Motor neuron (in vitro differentiated cells): ENCODE measurements around the gene CYP46A1. TPM values are rescaled to one million over a fixed set of nuclear protein-coding genes. Genes with fewer than 3 reads are reported as not detected.

Source experiments
- ATAC-seq, 8 experiments: fragments of 200-7000 bp; cut with Tn5 transposase; replicated peaks in 6 of 8; 2 replicates each; pipeline ENCODE4 v1.8.0; 2021; ENCODE audit warnings: mild to moderate bottlenecking in 8 of 8, moderate library complexity in 8 of 8
- H3K27ac ChIP-seq, 2 donors: fragments of 250-450 bp; sonication (Bioruptor Pico); 2 replicates each; pipeline ENCODE4 v1.9.0; 2021; ENCODE audit warnings: antibody characterized with exemption in 2 of 2, mild to moderate bottlenecking in 2 of 2, moderate library complexity in 1 of 2
- H3K4me1 ChIP-seq, 2 donors: fragments of 250-450 bp; sonication (Bioruptor Pico); replicated peaks in 1 of 2; 2 replicates each; pipeline ENCODE4 v1.6.1; 2021; ENCODE audit warnings: antibody characterized with exemption in 2 of 2, mild to moderate bottlenecking in 2 of 2, moderate library complexity in 1 of 2
- H3K4me3 ChIP-seq, 5 donors: fragments of 250-450 bp; sonication (Bioruptor Pico); 2 replicates each; pipeline ENCODE4 v1.9.0; 2021; ENCODE audit warnings: antibody characterized with exemption in 5 of 5, mild to moderate bottlenecking in 5 of 5, moderate library complexity in 4 of 5
- WGBS, 10 experiments: fragments of 450-650 bp; shearing (Covaris generic); methylation state at CpG; one replicate each; pipeline ENCODE4 v1.0.0; 2022; 5-methylcytosine and 5-hydroxymethylcytosine counted together
- in situ Hi-C, 9 experiments: fragments of 400-800 bp; cut with MboI; loops; one replicate each; pipeline ENCODE4 v1.15.0; 2021; ENCODE audit warnings: low sequenced_read_pairs in 9 of 9, low pct_unique_long_range_greater_than_20kb in 2 of 9; ENCODE audit not compliant: unreplicated experiment in 9 of 9
- total RNA-seq, 8 experiments: library from RNA; unstranded; fragments of 300-600 nt; gene quantifications; 2 replicates each; pipeline versions ENCODE4 v1.2.3 to v1.2.4, GENCODE V29; 2022

Gene CYP46A1
- total RNA-seq, 8 experiments from 2014 or later: 1.7 to 12.3 (median 3.7) TPM

GRCh38 chr14:99774556-99775307 is 90.6 kb downstream of the CYP46A1 start:
- in situ Hi-C loops: no loop called here
- Histone ChIP-seq H3K27ac (peak overlapping the region; percentile 18 to 72), H3K4me3 (no peak overlapping the region), H3K4me1 (peaks cover 27 to 37% of the 10 kb centered on the region in 2 donors)
- WGBS, 10 experiments: 0 to 100% (median 68%) methylated on average over 1 to 5 of the region's 6 CpGs; no CpG with 5 or more reads in 1 of the 10 experiments
- peak; percentile 4 to 84 (median 48) for ATAC-seq

GRCh38 chr14:99775351-99775750 is 91.3 kb downstream of the CYP46A1 start:
- WGBS, 10 experiments: 66 to 100% (median 93%) methylated on average over 2 to 6 of the region's 9 CpGs; no CpG with 5 or more reads in 3 of the 10 experiments
- peak in 1 of 8 experiments; percentile 1 for ATAC-seq
- H3K4me1 ChIP-seq: peaks cover 27 to 37% of the 10 kb centered on the region in 2 donors
- no peak overlapping the region for H3K27ac ChIP-seq
- in situ Hi-C loops: no loop called here
- H3K4me3 ChIP-seq: no peak overlapping the region

Other genes with a start within 250 kb of the CYP46A1 start
- 10 to 100 TPM; 30.6 to 66.2 (median 42.9) TPM for gene SETD3, start 203.4 kb upstream of the CYP46A1 start, total RNA-seq
- 10 to 100 TPM; 12.5 to 51.8 (median 25.2) TPM for gene CCNK, start 202.9 kb upstream of the CYP46A1 start, total RNA-seq
- gene CCDC85C, start 80.1 kb upstream of the CYP46A1 start, total RNA-seq: 10 to 100 TPM in 5 of 8 experiments, 1 to 10 TPM in 3; 2.0 to 62.2 (median 18.8) TPM
- 1 to 10 TPM in 7 of 8 experiments, under 1 TPM in 1; 0.84 to 2.3 (median 1.9) TPM for gene HHIPL1, start 39.2 kb upstream of the CYP46A1 start, total RNA-seq
- gene EML1, start 109.1 kb downstream of the CYP46A1 start, total RNA-seq: 10 to 100 TPM; 15.1 to 86.6 (median 25.5) TPM